Activated T-cell treated with anti-CD3 and anti-CD28 coated beads for 48 hours (primary cell): ENCODE measurements around the gene OR51S1.
"Not testable (repeated sequence)": the region's sequence is repeated elsewhere in the genome, so short reads cannot be mapped to it uniquely, and the experiment has no call there.

Experiments
- DNase-seq: peaks from one replicate; pipeline ENCODE4 v3.0.0-alpha.2; 2020; ENCODE audit warnings: low read depth

OR51S1 gene

DNA sequence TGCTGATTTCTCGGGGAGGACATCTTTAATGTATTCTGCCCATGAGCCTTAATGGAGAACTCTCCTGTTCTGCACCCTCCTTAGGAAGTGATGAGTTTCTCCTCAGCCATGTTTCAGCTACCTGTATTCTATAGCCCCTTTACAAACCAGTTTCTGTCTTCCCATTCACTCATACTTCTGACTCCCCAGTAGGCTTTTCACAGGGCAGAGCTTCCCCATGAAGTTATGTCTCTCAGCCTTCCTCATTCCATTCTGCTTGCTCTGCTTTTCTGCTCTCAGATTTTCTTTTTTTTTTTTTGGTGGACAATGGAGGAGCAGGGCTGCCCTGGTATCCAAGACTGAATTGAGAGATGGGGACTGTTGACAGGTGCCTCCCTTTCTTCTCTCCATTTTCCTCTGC, 40.5 kb downstream of the OR51S1 start:
- DNase-seq = no peak

DNA sequence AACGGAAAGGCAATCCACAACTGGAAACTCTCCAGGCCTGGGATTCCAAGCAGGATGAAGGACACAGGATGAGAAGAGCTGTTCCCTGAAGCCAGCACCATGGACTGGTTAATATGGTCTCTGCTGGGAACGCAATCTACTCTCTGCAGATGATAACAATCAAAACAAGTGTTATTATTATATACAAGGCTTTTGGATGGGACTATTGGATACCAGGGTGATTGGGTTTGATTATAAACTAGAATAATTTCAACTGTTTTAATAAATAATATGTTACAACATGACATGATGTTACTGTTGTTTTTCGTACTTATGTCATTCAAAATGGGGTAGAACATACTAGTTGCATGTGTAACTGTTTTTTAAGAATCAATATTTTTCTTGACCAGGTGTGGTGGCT, 44.7 kb downstream of the OR51S1 start, which contains the start of gene OR52R1:
Gene OR52R1, minus strand, starts transcription at position 101 of the 400 bp plus-strand sequence. Its CDS starts 0 bp downstream, at position 101.
- no peak for DNase-seq

DNA sequence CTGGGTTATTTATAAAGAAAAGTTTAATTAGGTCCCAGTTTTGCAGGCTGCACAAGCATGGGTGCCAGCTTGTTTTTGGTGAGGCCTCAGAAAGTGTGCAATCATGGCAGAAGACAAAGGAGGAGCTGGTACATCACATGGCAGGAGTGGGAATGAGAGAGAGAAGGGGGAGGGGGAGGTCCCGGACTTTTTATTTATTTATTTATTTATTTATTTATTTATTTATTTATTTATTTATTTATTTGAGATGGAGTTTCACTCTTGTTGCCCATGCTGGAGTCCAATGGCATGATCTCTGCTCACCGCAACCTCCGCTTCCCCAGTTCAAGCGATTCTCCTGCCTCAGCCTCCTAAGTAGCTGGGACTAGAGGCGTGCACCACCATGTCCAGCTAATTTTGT, 47.7 kb downstream of the OR51S1 start:
- DNase-seq = not testable (repeated sequence)

DNA sequence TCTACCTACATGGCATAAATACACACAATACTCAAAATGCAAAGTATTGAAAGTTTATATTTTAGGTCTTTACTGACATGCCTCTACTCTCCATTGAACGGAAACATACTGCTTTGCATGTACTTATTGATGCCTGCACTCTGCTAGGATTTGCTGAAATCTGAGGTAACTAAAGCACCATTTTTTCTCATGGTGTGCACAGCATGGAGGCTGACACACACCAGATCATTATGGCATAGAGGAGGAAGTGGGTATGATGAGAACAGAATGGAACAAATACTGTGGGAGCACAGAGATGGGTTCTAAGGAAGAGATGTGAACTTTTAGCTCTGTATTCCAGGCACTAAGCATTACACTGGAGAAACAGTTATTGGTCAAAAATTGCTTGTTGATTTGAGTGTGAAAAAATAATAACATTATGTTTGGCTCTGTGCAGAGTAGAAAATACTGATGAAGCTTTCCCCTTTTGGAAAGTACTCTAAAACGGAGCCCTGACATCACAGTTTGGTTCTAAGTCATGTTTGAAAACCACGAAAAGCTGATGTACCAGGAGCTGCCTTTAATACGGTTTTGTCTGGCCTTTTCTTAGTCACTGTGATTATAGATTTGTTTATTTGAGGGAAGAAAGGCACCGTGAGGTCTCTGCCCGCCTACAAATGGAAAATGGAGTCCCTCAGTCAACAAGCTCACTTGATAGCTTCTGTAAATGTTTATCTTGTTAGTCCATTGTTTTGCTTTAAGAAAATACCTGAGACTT, 50.4 kb downstream of the OR51S1 start:
- no peak for DNase-seq
